Activated CD4-positive, alpha-beta T cell treated with anti-CD3 and anti-CD28 coated beads, Interleukin-2, amount 50 U/mL, for 16 hours (primary cell): Measurements from ENCODE around the gene SYCP2L.

Source experiments
- DNase-seq: peaks from one replicate; pipeline ENCODE4 v3.0.0-alpha.2; 2020

SYCP2L gene

DNA sequence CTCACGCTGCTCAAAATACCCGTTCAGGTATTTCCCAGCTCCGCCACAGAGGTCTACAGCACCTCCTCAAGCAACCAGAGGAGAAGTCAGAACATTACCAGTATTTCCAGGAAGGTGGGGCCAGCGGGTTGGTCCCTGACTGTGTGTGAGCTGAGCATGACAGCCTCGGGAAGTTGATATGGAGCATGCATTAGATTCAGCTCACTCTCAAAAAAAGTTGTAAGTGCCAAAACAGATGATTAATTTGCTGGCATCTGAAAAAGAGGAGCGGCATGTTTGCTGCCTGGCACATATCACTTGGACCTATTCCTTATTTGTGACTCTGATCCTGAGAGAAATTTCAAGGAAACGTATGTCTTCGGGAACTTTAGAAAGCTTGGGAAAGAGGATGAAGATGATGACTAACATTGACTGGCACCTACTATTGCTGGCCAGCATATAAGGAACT is 125.0 kb downstream of the SYCP2L start:
- DNase-seq: no peak

DNA sequence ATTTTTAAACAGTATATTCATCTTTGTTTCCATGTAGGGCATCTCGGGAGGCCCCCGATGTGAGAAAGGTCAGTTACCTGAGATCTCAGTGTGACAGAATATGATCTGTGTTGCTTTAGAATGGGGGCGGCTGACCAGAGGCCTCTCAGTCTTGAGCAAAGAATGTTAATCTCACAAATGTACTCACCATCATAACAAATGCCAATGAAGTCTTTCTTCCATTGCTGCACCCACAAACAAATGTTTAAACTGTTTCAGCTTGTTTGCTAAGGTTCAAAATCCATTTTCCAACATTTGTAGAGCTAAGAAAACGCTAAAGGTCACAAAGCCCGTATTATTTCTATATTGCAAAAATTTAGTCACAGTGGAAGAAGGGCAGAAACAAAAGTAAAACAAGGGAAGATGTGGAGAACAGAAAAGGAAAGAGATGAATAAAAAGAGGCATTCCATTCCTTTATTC is 125.5 kb downstream of the SYCP2L start:
- DNase-seq: no peak

DNA sequence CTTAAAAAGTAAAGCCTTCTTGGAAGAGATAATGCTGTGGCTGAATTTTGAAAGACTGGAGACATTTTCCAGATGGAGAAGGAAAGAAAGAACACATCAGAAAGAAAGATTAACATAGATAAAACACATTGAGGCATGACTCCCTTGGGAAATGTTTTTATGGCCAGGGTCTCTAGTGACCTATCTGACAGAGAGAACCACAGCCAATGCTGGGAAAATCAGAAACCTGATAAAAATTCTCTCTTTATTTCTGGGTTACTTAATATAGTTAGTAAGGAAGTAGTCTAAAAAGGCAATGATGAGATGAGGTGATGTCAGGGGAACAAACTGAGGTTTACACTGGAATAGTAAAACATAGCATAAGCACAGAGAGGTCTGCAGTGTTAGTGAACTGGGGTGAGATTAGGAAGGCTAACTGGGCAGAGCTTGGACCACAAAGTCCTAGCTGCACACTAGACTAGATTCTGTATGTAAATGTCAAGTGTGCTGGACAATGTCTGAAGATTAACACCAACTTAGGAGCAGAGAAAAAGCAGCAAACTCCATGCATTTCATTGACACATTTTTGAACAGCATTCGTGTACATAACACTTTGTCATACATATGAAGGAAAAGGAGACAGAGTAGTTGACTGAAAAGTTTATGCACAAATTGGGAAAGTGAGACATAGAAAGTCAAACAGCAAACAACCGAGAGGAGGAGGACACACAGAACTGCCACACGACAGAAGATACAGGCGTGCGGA is 126.3 kb downstream of the SYCP2L start:
- DNase-seq: no peak

DNA sequence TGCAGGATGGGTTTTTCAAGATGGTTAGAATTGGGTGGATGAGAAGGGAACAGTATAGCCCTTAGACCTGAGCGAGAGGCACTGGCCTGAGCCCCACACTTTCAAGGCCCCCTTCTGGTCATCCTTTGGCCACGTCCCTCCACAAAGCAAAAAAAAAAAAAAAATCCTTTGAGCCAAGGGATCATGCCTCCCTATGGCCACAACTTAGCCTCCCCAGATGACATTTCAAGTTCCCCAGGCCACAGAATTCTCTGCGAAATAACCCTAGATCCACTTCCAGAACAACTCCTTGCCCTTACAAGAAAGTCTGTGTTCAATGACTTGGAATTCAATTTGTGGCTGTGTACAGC is 126.8 kb downstream of the SYCP2L start:
- DNase-seq: no peak

DNA sequence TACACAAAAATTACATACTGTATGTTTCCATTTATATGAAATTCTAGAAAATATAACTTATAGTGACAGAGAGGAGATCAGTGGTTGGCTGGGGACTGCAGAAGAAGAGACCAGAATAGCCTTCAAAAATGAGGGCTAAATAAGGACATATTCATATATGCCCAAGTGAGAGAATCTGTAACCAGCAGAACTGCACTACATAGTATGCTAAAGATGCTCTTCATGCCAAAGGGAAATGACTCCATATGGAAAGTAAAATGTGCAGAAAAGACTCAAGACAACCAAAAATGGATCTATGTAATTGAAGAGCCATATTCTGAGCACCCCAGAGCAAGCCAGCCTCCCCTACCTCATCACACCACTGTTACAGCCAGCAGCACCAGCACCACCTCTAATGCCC is 128.2 kb downstream of the SYCP2L start:
- DNase-seq: no peak

DNA sequence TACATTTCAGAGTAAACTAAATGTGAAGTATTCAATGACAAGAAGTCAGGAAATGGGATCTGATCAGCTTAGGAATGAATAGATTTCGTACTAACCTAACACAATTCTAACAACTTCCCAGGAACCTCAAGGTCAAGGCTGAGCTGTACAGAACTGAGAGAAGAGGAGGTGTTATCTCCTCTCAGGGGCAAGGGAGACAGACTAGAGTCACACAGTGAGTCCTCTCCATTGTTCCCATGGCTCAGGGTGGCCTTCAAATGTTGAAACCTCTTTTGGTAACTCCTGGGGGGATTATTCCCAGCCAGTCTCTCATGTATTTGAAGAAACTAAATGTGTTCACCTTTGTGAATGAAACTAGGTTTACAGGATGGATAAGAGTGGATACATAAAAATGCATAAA is 129.6 kb downstream of the SYCP2L start:
- DNase-seq: no peak

DNA sequence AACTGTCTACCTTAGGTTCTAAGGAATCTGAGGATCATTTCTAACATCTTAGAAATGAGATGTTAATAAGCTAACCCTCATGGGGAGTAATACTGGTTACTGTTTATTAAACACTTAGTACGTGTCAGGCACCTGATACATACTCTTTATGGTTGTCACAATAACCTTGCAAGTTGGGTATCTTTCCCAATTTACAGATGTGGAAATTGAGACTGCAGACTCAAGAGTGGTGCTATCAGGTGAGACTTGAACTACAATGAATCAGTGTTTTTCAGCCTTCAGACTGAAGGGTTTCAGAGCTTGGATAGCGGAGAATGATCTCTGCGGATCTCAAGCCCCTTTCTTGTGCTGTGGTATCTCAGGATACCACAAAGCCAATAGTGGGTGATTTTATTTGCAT is 130.2 kb downstream of the SYCP2L start:
- no peak for DNase-seq

DNA sequence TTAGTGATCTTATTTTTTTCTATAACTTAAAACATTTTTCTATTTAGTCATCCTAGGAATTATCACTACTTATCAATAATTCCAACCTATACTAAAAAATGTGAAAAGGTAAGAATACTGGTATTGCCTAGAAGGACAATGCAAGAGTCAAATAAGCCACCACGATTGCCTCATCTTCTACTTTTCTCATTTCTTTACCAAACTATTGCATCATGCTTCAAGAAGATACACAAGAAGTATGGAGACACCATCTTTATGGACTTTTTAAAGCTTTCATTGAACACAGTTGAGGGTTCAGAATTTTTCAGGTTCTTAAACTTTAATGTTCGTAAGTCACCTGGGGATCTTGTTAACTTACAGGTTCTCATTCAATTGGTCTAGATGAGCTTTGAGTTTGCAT is 131.4 kb downstream of the SYCP2L start:
- no peak for DNase-seq

DNA sequence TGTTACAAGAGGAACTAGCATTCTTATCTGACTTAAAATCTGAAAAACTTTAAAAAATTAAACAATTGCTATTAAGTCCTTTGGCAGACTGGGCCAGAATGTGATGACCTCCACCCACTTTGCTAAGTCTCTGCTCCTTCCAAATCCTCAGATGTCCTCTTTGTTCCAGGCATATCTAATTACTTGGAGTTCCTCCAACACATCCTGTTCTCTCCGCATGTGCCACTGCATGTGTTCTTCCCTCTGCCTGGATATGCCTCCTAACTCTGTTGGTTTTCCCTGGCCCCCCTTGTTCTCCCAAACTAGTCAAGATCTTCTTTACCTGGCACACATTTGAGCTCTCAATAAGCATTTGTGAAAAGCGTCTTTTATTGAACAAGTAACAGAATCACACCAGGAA is 134.2 kb downstream of the SYCP2L start:
- no peak for DNase-seq

DNA sequence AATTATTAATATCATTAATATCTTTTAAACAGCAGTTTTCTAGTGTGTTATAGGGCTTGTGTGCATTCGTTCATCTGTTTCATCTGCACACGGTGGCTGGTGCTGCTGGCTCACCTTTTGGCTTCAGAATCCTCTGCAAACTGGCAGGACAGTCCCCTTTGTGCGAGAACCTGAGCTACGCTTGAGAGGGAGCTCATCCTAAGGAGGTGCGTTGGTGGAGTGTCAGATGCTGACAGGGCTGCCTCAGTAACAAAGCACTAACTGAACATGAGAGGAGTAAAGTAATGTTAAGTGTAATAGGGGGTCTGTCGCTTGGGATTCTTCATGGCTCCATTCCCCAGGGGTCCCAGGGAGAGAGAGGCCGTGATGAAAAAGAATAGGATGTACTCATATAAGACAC is 134.9 kb downstream of the SYCP2L start:
- no peak for DNase-seq

DNA sequence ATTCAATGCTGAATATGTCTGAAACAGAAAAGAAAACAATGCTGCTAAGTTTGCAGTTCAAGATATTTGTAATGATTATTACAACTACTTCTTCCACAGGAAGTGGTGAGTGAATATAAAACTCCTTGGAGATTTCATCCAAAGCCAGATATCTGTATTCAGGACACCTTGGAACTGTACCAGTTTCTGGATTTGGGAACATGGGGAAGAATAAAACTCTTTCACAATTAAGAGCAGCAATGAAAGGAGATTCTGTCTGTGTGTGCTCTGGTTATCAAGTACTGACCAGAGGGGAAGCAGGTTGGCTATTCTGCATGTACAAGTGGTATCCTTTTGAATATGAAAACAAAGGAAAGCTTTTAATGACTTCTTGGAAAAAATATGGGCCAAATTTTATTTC is 136.2 kb downstream of the SYCP2L start:
- no peak for DNase-seq
